NT2/D1 (cell line): ENCODE results near the gene DUS1L.

Experiments
- SUZ12 ChIP-seq: IDR thresholded peaks from 2 replicates; pipeline ENCODE4 v1.6.1; 2011; ENCODE audit not compliant: insufficient read length, insufficient read depth; ENCODE audit errors: extremely low read depth
- YY1 ChIP-seq: IDR thresholded peaks from 2 replicates; pipeline ENCODE4 v1.6.1; 2011; ENCODE audit not compliant: insufficient read length, insufficient read depth
- ZNF274 ChIP-seq: IDR thresholded peaks from 2 replicates; pipeline ENCODE4 v1.6.1; 2011; ENCODE audit warnings: mild to moderate bottlenecking, low read depth, low read length

GRCh38 chr17:82045936-82046484 lies 19.6 kb downstream of the DUS1L start:
- TF ChIP-seq YY1 (no peak), ZNF274 (no peak), SUZ12 (no peak)
